Astrocyte of the spinal cord (primary cell): Measurements from ENCODE around the gene CSPG4.
A peak's percentile ranks its signal among the peaks of the same experiment; 100 is the strongest.

Source experiments
- DNase-seq: peaks from one replicate; pipeline ENCODE4 v3.0.0; 2011; ENCODE audit warnings: low read depth, low spot score
- H3K4me3 ChIP-seq: 2 replicates; pipeline ENCODE4 v1.5.1; 2011; ENCODE audit warnings: low read depth, mild to moderate bottlenecking, low read length, moderate library complexity
- in situ Hi-C: cut with HindIII; loops from 2 replicates; pipeline ENCODE4 v1.10.0; 2017; ENCODE audit warnings: low sequenced_read_pairs
- TF ChIP-seq, protein P1 (sequence below): IDR thresholded peaks from 2 replicates; pipeline ENCODE4 v1.5.1; 2012; ENCODE audit warnings: low read depth, mild to moderate bottlenecking, low read length, inconsistent platforms

The CSPG4 gene

DNA sequence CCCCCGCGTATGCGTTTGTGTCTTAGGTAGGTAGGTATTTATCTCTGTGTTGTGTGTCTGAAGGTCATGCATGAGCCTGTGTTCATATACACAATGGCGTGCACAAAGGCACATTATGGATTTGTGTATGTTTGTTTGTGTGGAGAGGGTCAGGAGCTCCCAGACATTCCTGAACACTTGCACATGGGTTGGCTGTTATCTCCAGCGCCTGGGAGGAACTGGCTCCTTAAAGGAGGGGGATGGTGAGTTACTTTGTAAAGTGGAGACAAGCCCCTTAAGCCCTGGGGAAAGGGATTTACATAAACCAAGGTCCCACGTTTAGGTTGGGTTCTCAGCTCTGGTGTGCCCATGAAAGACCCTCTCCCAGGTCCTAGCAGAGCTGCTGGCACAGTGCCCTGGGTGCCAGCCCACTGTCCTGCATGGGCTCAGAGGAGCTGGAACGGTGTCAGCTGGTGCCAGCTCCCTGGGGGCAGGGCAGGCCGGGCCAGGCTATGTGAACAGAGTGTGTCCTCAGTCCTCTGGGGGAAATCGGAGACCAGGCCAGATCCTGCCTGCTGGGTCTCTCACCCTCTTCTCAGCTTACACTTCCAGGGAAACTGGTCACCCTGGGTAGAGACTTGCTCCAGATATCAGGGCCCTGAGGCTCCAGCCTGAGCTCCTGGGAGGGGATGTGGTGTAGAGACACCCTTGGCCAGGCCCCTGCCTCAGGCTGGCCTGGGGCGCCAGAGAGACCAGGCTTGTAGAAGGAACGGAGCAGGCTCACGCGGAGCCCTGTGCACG lies 39.8 kb downstream of the CSPG4 start:
- TF ChIP-seq, protein P1, sequence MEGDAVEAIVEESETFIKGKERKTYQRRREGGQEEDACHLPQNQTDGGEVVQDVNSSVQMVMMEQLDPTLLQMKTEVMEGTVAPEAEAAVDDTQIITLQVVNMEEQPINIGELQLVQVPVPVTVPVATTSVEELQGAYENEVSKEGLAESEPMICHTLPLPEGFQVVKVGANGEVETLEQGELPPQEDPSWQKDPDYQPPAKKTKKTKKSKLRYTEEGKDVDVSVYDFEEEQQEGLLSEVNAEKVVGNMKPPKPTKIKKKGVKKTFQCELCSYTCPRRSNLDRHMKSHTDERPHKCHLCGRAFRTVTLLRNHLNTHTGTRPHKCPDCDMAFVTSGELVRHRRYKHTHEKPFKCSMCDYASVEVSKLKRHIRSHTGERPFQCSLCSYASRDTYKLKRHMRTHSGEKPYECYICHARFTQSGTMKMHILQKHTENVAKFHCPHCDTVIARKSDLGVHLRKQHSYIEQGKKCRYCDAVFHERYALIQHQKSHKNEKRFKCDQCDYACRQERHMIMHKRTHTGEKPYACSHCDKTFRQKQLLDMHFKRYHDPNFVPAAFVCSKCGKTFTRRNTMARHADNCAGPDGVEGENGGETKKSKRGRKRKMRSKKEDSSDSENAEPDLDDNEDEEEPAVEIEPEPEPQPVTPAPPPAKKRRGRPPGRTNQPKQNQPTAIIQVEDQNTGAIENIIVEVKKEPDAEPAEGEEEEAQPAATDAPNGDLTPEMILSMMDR: no peak
- in situ Hi-C loops: no loop called here
- H3K4me3 ChIP-seq: no peak overlapping the region
- peak; percentile 77 for DNase-seq

DNA sequence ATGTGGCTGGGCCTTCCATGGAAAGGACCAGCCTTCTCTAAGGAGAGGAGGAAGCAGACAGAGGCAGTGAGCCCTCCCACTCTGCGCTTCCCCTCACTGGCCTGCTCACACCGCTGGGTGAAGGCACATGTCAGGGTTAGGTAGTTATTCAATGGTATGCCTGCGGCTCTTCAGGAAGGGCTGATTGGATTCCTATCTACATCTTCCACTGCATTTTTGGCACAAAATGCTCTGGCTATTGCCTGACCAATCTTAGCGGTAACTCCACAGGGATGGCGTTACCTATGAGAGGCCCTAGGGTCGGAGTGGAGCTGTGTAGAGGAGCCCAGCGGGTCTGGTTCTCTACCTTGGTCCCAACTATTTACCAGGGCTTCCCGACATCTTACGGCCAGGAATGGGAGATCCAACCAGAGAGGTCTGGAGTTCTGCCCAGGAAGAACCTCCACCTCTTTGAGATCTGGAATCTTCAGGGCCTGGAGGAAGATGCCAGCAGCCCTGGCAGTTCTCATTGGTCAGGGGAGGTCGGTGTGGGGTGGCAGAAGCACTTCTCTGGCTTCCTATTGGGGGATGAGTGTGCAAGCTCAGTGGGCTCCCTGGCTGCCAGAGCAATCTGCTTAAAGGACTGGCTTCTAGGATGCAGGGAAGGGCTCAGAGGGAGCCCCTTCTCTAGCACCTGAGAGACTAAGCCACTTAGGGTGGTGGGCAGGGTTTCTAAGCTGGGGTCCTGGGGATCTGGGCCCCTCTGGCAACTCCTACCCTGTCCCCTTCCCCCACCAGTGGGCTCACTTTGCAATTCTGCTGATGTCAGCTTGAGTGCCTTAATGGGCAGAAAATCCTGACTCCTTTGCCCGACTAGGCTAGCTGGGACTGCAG lies 40.7 kb downstream of the CSPG4 start:
- DNase-seq: peak; percentile 30
- in situ Hi-C loops: no loop called here
- no peak overlapping the region for H3K4me3 ChIP-seq
- TF ChIP-seq, protein P1: no peak

DNA sequence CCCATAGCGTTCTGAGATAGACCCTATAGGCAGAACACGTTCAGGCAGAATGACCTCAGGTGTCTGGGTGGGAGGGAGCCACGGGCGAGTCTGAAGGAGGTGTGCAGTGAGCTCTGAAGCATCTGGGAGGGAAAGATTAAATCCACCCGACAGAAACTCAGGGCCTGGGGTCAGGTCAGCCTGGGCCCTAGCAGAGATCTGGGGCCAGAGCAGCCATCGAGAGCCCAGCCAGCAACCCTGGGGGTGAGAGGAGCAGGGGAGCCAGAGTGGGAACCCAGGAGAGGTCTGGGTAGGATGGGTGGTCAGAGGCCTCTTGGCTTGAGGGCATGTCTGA lies 42.8 kb downstream of the CSPG4 start:
- DNase-seq: no peak
- H3K4me3 ChIP-seq: no peak overlapping the region
- in situ Hi-C loops: no loop called here
- TF ChIP-seq, protein P1: no peak

DNA sequence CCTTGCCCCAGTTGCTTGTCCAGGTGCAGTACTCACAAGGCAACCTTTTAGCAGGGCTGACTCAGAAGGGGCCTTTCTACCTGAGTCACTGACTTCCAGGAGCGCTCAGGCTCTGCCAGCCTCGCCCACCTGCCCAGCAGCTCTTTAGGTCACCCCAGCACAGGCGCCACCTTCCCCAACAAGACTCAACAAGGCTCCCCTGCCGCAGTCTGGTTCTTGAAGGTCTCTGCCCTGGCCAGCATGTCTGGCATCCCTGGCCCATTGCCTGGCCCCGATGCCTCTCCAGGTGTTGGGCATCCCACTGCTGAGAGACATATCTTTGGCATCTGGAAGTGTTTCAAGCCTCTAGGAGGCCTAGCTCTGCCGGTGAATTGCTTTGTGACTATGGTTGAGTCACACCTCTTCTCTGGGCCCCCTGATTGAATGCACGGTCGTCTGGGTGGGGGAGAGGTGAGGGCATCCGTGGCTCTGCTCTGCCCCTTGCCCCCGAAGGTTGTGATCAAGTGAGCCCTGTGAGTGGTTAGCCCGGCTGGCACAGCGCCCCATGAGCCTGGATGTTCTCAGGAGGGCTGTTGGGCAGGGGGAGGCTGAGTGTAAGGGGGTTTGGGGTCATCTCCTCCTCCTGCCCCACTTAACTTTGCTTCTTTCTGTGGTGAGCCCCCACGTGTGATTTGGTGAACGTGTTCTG lies 43.3 kb downstream of the CSPG4 start:
- no peak for DNase-seq
- no peak overlapping the region for H3K4me3 ChIP-seq
- in situ Hi-C loops: no loop called here
- TF ChIP-seq, protein P1: no peak

DNA sequence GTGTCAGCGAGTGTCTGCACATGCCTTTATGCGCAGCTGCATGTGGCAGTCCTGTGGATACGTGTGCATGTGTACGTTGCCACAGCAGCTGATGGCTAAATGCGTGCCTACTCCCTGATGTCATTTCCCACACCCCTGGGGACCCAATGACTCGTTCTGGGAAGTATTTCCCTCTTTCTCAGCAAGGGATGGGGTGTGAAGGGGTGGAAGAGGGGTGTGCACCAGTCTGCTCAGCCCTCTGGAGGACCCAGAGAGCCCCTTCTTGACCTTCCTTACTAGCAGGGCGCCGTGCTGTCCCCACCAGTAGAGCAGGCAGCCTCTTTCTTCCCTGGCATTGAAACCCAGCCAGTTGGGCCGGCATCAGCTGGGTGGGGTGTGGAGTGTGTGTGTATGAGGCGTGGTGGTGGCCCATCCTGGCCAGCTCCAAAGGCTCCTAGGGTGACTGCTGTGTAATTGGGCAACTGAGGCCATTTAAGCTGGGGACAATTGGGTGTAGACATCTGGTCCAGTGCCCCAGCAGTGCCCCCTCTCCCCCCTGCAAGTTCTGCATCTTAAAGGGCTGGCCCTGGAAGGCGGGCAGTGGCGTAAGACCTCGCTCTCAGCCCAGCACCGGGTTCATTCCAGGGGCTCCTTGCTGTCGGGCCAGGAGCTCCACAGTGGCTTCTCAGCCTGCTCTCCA lies 45.7 kb downstream of the CSPG4 start:
- in situ Hi-C loops: no loop called here
- peak; percentile 99 for DNase-seq
- TF ChIP-seq, protein P1: no peak
- H3K4me3 ChIP-seq: no peak overlapping the region

DNA sequence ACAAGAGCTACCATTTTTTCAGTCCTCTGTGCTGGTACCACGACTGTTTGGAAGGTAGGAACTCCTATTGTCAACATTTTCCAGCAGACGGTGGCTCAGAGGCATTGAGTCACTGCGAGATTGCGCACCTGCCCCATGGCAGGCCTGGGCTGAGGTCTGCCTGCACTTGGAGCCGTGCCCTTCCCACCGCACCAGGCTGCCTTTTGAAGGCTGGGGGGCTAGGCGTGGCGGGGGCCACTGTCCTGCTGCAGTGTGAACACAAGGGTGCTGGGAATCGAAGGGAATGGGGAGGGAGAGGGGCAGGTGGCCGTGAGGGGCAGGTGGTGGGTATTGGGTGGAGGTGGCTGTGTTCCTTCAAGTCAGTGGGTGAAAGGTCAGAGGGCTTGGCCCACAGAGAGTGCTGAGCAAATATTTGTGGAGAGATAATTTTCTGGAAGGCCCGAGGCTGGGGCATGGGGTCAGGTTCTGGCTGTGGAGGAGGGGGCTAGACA lies 48.7 kb downstream of the CSPG4 start:
- no peak overlapping the region for H3K4me3 ChIP-seq
- TF ChIP-seq, protein P1: no peak
- in situ Hi-C loops: no loop called here

More for the DNA sequence above, 48.7 kb downstream of the CSPG4 start:
- DNase-seq: no peak
